GM19239 (cell line): ENCODE results near the gene LRRN4CL.
A peak's percentile ranks its signal among the peaks of the same experiment; 100 is the strongest.
"Not testable (repeated sequence)": the region's sequence is repeated elsewhere in the genome, so short reads cannot be mapped to it uniquely, and the experiment has no call there.

Experiments used
- DNase-seq: peaks from one replicate; pipeline ENCODE4 v3.0.0; 2011; ENCODE audit warnings: low spot score; ENCODE audit not compliant: insufficient read length
- FAIRE-seq: peaks from 2 replicates; lab custom pipeline; 2011; peaks lifted over from hg19 to GRCh38; lab: Jason Lieb, UNC

Gene LRRN4CL

DNA sequence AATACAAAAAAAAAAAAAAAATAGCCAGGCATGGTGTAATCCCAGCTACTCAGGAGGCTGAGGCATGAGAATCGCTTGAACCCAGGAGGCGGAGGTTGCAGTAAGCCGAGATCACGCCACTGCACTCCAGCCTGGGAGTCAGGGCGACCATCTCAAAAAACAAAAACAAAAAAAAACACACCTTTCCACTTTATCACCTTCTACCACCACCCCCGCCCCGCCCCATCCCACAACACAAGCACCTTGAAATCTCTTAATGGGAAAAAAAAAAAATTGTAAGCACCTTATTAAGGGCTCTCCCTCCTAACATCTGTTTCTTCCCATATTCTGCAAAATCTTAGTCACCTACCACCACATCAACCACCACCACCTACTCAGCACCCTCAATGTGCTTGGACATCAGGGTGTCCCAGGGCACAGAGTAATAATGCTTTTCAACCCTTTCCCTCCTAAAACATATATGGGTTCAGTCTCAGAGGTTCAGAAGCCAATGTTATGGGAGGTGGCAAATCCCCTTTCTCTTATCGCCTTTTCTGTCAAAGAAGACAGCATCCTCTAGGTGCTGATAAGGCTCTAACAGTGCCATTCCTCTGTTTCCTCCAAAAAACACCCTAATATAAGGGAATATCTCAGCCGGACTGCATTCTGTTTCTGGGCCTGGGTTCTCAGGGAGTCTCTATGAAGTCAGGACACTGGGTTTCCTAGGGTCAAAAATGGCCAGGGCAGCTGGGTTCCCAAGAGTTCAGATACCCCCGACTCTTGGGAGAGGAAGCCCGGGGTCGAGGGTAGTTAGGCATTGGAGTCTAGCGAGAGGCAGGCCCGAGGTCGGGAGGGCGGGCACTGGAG, 36.9 kb downstream of the LRRN4CL start:
- DNase-seq (no peak), FAIRE-seq (peak; percentile 84)

DNA sequence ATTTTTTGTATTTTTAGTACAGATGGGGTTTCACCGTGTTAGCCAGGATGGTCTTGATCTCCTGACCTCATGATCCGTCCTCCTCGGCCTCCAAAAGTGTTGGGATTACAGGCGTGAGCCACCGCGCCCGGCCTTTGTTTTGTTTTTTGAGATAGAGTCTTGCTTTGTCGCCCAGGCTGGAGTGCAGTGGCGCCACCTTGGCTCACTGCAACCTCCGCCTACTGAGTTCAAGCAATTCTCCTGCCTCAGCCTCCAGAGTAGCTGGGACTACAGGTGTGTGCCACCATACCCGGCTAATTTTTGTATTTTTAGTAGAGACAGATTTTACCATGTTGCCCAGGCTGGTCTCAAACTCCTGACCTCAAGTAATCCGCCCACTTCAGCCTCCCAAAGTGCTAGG, 39.0 kb downstream of the LRRN4CL start:
- not testable (repeated sequence) for DNase-seq, FAIRE-seq

DNA sequence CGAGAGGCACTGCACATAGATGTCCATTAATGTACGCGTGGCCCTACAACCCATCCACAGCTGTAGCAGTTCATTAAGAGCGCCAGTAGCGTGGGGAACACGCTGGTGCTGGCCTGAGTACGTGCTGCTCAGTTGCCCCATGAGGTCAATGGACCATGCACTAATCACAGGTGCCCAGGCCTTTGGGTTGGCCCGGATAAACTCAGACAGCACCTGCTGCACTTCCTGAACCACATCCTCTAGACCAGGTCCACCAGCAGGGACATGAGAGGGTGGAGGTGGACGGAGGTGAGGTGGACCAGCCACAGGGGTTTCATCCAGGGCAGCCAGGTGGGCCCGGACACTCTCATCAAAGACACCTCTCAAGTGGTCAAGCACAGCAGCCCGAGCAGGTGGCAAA, 39.8 kb downstream of the LRRN4CL start:
- FAIRE-seq = no peak

DNA sequence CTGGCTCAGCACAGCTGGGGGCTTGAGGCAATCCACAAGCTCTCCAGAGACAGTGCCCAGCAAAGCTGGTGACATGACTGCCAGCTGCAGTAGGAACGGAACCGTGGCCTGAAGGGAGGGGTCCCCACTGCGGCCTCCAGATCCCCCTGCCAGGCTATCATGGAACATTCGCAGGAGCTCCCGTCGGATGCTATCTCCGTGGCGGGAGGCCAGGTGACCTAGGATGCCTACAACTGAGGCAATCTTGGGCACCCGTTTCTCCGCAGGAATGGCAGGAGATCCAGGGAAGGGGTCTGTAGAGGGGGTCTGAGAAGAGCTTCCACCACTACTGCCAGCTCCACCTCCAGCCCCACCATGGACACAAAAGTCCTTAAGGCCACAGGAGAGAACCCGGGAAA, 40.4 kb downstream of the LRRN4CL start:
- no peak for DNase-seq
- no peak for FAIRE-seq

More for the DNA sequence above, 39.8 kb downstream of the LRRN4CL start:
- no peak for DNase-seq

DNA sequence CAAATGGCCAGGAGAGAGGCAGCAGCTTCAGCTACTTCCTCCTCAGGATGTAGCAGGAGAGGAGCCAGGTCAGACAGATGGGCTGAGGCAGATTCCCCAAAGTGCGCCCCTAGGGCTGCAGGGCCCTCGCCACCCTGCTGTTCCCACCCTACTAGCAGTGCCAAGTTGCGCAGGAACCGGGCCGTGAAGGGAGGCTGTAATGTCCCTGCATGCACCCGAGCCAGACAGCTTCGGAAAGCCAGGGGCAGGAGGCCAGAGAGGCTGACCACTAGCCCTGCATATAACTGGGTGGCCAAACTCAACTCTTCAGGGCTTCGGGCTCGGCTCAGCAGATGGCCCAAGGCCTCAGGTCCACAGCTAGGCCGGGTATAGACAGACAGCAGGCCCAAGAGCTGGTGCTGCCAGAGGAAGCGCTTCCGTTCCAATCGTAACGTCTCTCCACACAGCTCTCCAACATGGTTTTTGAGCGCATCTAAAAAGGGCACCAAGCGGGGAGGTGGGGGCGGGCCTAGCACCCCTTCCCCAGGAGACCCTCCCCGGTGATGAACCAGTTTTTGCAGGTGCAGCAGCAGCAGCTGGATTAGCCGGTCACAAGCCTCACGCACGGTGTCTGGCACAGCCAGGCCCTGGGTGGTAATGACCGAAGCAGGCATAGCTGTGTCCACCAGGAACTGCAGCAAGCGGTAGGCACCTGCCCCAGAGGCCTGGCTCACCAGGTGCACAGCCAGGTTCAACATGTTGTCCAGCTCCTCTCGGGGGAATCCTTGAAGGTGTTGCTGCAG, 41.0 kb downstream of the LRRN4CL start:
- FAIRE-seq (no peak), DNase-seq (no peak)

DNA sequence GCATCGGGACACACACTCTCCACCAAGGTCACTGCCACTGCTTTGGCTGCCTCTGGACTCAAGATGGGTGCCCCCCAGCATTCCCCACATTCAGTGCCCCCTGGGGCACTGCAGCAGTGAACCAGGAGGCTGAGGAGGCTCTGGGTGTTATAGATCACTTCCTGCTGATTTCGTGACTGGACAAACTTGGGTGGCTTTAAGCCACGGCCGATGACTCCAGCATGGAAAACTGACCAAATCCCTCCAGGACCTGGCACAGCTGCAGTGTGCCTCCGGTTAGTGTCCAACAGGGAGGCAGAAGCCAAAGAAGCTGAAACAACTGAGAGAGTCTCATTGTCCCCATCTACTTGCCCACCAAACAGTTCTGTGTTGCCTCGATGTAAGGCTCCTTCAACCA, 41.7 kb downstream of the LRRN4CL start:
- FAIRE-seq = no peak
- no peak for DNase-seq

DNA sequence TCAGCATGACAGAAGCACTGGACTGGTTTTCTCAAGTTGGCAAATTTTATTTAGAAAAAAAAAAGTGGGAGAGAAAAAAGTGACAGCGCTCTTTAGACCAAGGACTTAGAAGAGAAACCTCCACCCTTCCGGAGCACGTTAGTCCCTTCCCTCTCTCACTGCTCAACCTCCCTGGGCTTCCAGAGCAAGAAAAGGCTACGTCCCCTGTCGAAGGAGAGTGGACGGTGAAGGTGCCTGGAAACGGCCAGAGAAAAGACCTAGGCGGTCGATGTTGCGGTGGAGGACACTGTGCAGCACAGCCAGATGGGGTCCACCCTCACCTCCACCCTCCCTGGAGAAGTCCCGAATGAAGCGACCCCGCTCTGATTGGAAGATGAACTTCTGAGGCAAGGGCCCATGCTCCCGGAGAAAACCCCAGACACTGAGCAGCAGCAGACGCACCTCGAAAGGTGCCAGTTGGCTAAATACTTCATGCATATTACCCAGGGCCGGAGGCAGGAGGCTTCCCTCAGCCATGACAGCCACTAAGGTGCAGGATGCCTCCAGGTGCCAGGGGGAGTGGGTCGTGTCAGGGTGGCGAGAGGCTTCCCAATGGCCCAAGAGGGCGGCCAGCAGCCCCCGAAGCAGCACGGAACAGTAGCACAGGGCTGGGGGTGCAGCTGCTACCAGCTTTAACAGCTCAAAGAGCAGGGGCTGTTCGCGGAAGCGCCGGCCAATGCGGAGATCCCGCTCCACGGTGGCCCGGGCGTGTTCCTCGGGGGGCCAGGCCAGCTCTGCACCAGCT, 42.3 kb downstream of the LRRN4CL start:
- no peak for DNase-seq
- FAIRE-seq = no peak

DNA sequence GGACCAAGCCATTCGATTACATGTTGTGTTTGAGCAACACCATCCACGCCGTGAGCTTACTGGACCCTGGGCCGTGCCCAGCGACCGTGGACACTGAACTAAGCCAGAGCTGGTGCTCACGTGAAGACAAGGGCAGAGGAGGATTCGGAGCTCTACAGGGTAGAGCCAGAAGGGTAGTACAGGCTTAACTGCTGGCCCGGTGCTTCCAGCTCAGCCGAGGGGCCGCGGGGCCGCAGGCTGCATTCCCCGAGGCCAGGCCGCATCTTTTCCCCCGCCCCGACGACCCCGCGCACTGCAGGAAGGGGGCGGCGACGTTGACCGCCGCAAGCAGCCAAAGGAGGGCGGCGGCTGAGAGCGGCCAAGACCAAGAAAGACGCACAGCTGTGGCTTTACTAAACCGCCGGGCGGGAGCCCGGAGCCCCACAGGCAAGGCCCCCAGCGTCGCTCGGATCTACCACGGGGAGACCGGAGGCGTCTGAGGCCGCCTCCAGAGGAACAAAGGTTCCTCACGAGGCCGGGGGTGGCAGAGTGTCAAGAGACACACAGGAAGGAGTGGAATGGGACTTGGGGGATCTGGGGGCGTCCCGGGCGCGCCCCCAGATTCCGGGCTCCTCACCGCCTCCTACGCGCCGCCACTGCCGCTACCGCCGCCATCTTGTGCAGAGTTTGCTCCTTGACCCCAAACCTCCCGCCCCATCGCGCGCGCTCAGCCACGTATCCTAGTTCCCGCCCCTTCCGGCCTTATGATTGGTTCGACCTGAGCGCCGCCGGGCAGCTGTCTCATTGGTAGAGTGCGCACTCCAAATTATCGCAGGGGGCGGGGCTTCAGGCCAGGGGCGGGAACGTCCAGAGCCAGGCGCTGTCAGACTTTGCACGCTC, 43.1 kb downstream of the LRRN4CL start, which contains the start of gene GANAB:
GANAB (minus strand) TSS at position 668 of the 879 bp plus-strand sequence; CDS start at position 654, 14 bp downstream.
- DNase-seq = peak; percentile 99
- FAIRE-seq = peak; percentile 75

DNA sequence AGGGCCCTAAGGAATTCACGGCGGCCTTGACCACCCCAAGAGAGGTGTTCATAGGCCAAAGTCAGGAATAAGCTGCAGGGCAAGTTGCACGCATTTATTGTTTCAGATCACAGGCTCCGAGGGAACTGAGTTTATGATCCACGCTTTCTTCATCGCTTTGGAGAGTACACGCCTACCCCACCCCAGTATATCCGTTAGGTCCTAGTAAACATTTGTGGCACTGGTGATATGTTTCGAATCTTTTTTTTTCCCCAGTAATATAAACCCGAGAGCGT, 43.7 kb downstream of the LRRN4CL start:
- DNase-seq (no peak), FAIRE-seq (peak; percentile 69)

DNA sequence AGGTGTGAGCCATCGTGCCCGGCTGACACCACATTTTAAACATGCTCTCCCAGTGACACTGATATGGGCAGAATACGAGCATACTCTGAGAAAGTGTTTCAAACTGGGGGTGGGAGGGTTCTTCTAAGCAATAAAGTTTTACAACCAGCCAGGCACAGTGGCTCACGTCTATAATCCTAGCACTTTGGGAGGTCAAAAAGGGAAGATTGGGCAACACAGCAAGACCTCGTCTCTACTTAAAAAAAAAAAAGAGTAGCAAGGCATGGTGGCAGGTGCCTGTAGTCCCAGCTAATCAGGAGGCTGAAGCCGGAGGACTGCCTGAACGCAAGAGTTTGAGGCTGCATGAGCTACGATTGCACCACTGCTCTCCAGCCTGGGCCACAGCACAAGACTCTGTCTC, 45.1 kb downstream of the LRRN4CL start:
- no peak for DNase-seq
- FAIRE-seq = no peak
